ENCODE results near the gene IQGAP2.

Gene IQGAP2

GRCh38 chr5:76493190-76493837 lies 90.2 kb downstream of the IQGAP2 start:
- no peak for TF ChIP-seq CTCF (IDR thresholded peaks at IDR 0.05)

- no peak for TF ChIP-seq CTCF (IDR thresholded peaks at IDR 0.05)
These were observed 91.1 kb downstream of the IQGAP2 start for GRCh38 chr5:76494201-76494600.

- TF ChIP-seq CTCF (IDR thresholded peaks at IDR 0.05): no peak
These were observed 92.8 kb downstream of the IQGAP2 start for GRCh38 chr5:76495870-76496269.

- TF ChIP-seq CTCF (IDR thresholded peaks at IDR 0.05): no peak
These were observed 94.0 kb downstream of the IQGAP2 start for GRCh38 chr5:76497065-76497460.

GRCh38 chr5:76497986-76498717 lies 95.1 kb downstream of the IQGAP2 start:
- TF ChIP-seq CTCF (IDR thresholded peaks at IDR 0.05): no peak

- TF ChIP-seq CTCF (IDR thresholded peaks at IDR 0.05): no peak
These were observed 96.5 kb downstream of the IQGAP2 start for GRCh38 chr5:76499507-76500161.

- no peak for TF ChIP-seq CTCF (IDR thresholded peaks at IDR 0.05)
These were observed 97.7 kb downstream of the IQGAP2 start for GRCh38 chr5:76500633-76501393.

Measured in LNCAP (cell line).